GM21526 (cell line): ENCODE data around the gene FCGR3A.

ENCODE experiments used
- ATAC-seq: cut with Tn5 transposase; IDR thresholded peaks from one replicate; pipeline ENCODE4 v1.9.1; 2021; ENCODE audit warnings: moderate library complexity; ENCODE audit not compliant: unreplicated experiment, low FRiP score

FCGR3A gene

GRCh38 chr1:161505686-161506085, 43.9 kb downstream of the FCGR3A start:
- no peak for ATAC-seq

GRCh38 chr1:161503394-161503748, 46.2 kb downstream of the FCGR3A start:
- no peak for ATAC-seq

- no peak for ATAC-seq
Measured at GRCh38 chr1:161502641-161503393, 46.8 kb downstream of the FCGR3A start.

- no peak for ATAC-seq
Measured at GRCh38 chr1:161502181-161502580, 47.4 kb downstream of the FCGR3A start.

GRCh38 chr1:161501234-161501633, 48.4 kb downstream of the FCGR3A start:
- ATAC-seq, result no peak

- no peak for ATAC-seq
Measured at GRCh38 chr1:161499099-161500039, 50.2 kb downstream of the FCGR3A start.

GRCh38 chr1:161498646-161499045, 51.0 kb downstream of the FCGR3A start:
- no peak for ATAC-seq

- no peak for ATAC-seq
Measured at GRCh38 chr1:161497961-161498360, 51.7 kb downstream of the FCGR3A start.

GRCh38 chr1:161495490-161495889, 54.1 kb downstream of the FCGR3A start:
- no peak for ATAC-seq

GRCh38 chr1:161494091-161494735, 55.4 kb downstream of the FCGR3A start:
- no peak for ATAC-seq

- ATAC-seq, result no peak
Measured at GRCh38 chr1:161492827-161493226, 56.8 kb downstream of the FCGR3A start.
